DMS 273 treated with DMSO at 0.1 percent for 48 hours (cell line): ENCODE data around the gene TNFSF13B.
"Not testable (repeated sequence)": the region's sequence is repeated elsewhere in the genome, so short reads cannot be mapped to it uniquely, and the experiment has no call there.

Source experiments
- DNase-seq: peaks from one replicate; lab custom pipeline; 2025; lab: John Stamatoyannopoulos, UW

The TNFSF13B gene

GRCh38 chr13:108281901-108282300 is 12.4 kb downstream of the TNFSF13B start:
- no peak for DNase-seq

- DNase-seq: no peak
Observed at GRCh38 chr13:108283110-108283509, 13.6 kb downstream of the TNFSF13B start.

- DNase-seq: no peak
Observed at GRCh38 chr13:108288741-108289140, 19.2 kb downstream of the TNFSF13B start.

GRCh38 chr13:108289819-108290218 is 20.3 kb downstream of the TNFSF13B start:
- DNase-seq: no peak

GRCh38 chr13:108297114-108297513 is 27.6 kb downstream of the TNFSF13B start:
- DNase-seq: no peak

- no peak for DNase-seq
Observed at GRCh38 chr13:108302279-108302678, 32.8 kb downstream of the TNFSF13B start.

GRCh38 chr13:108304170-108305016 is 34.9 kb downstream of the TNFSF13B start:
- DNase-seq: no peak

GRCh38 chr13:108305655-108306054 is 36.1 kb downstream of the TNFSF13B start:
- DNase-seq: no peak

GRCh38 chr13:108306860-108307259 is 37.3 kb downstream of the TNFSF13B start:
- no peak for DNase-seq

GRCh38 chr13:108311596-108311995 is 42.1 kb downstream of the TNFSF13B start:
- DNase-seq: not testable (repeated sequence)

- DNase-seq: no peak
Observed at GRCh38 chr13:108313382-108313781, 43.9 kb downstream of the TNFSF13B start.

- DNase-seq: no peak
Observed at GRCh38 chr13:108315273-108315672, 45.8 kb downstream of the TNFSF13B start.

- no peak for DNase-seq
Observed at GRCh38 chr13:108315991-108316390, 46.5 kb downstream of the TNFSF13B start.

GRCh38 chr13:108316413-108316812 is 46.9 kb downstream of the TNFSF13B start:
- no peak for DNase-seq

GRCh38 chr13:108322206-108322824 is 52.8 kb downstream of the TNFSF13B start:
- peak; percentile 1 for DNase-seq

- DNase-seq: no peak
Observed at GRCh38 chr13:108323031-108323430, 53.5 kb downstream of the TNFSF13B start.

GRCh38 chr13:108325863-108326262 is 56.3 kb downstream of the TNFSF13B start:
- no peak for DNase-seq

GRCh38 chr13:108326309-108326708 is 56.8 kb downstream of the TNFSF13B start:
- DNase-seq: no peak

GRCh38 chr13:108328848-108329247 is 59.3 kb downstream of the TNFSF13B start:
- no peak for DNase-seq

- DNase-seq: no peak
Observed at GRCh38 chr13:108332791-108333190, 63.3 kb downstream of the TNFSF13B start.

GRCh38 chr13:108342369-108343289 is 73.1 kb downstream of the TNFSF13B start:
- DNase-seq: no peak

- DNase-seq: no peak
Observed at GRCh38 chr13:108345016-108345415, 75.5 kb downstream of the TNFSF13B start.
